GM19025 (cell line): ENCODE measurements around the gene TTLL5.
"Not testable (repeated sequence)": the region's sequence is repeated elsewhere in the genome, so short reads cannot be mapped to it uniquely, and the experiment has no call there.

Experiments
- ATAC-seq: cut with Tn5 transposase; IDR thresholded peaks from one replicate; pipeline ENCODE4 v1.9.1; 2021; ENCODE audit warnings: mild to moderate bottlenecking, low read depth, moderate library complexity; ENCODE audit not compliant: unreplicated experiment

Gene TTLL5

DNA sequence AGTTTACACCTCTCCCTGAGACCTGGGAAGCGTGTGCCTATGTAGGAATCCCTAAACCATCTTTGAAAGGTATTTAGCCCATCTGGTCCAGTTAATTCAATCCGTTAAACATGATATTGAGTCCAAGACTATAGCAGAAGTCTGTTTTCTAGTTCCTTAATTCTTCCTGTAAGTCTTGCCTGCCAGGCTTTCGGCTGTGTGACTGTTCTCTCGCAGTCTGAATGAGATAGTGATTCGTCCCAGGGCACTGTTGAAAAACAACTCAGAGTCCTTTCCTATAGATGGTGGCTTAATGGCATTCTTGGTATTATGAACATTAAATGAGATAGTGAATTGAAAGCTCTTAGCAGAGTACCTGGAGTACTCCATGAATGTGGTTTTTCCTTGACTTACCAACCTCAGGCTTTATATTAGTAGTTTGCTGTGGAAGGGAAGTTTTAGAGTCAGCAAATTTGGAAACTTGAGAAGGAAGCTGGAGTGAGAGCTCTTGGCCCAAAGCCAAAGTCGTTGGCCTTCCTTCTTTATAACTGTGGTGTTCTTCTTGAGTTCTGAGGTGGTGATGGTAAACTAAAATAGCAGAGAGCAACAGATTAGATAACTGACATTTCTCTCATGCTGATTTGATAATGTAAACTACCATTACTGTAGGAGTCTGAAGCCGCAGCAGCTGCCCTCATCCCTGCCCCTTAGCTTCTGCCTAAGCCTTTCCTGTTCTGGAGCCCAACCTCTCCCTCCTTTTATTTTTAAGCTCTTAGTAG is 244.3 kb downstream of the TTLL5 start:
- ATAC-seq, result no peak

DNA sequence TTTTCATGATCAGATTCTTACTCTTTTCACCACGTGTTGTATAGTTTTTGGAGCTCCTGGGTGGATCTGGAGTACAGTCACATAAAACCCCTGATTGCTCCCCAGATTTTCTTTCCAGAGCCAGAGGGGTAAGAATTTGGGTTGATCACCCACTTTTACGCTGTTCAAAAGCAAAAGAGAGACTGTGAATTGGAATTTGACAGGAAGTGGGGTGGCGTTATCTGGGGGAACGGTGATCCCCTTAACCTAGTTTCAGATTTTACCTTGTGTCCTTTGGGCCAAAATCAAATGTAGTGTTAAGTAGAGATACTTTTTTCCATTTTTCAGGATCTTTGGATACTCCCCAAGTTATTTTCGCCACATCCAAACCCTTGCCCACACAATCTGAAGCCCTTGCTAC is 245.2 kb downstream of the TTLL5 start:
- no peak for ATAC-seq

DNA sequence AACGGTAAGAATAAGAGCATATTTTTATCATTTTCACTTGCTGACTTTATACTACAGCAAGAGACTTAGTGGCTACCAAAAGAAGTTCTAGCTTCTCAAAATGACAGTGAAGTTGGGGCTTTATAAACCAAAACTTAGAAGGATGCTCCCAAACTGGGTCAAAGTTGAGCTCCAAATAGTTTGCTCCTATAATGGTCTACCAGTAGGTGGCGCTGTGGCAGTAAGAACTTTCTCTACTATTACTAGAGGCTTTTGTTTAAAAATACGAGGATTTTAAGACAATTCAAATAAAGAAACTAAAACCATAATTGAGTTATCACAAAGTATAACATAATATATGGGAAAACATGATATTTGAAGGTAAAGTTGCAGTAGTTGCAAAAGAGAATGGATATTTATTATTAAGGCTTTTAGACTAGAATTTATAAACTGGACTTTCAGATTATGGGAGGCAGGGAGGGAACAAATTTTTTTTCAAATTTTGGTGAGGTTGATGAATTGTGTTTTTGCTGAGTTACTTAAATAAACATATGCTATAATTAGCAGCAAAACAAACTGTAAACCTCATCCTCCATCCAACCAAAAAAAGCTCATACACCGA is 245.7 kb downstream of the TTLL5 start:
- no peak for ATAC-seq

DNA sequence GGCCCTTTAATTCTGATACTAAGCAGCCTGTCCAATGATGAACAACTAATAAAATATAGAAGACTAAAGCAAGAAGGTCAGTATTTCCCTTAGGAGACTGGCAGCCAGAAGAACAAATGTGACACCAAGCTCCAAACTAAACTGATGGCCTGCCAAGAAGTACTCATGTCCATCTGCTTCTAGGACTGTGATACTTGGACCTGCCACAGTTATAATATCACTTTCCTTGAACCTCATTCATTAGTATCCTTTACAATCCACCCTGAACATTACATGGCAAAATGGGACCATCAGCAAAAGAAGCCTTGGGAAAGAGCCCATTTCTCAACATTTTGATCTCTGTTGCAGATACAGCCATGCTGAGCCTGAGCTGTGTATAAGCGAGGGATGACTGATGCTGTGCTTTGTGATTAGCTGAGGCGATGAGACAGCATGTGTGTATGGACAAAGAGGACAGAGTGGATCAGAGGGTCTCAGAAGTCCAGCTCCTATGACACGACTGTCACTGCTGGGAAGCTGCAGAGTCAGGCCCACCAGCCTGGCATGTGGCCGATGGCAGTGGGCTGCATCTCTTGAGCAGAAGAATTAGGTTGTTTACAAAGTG is 246.8 kb downstream of the TTLL5 start:
- no peak for ATAC-seq

DNA sequence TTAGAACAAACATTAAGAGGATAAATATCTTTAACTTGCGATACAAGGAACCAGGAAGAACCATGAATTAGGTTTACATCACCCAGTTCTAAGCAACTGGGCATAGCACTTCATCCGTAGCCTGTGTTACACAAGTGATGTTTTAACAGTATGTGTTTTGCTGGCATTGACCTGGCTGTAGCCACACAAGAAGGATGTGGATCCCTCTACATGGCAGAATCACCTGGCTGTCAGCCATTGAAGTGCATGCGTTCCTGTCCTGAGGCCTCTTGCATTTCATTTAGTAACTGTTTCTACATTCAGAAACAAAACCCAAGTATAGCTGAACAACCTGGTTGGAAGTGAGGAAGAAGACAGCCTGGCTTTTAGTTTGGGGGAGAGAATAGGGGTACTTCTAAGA is 248.6 kb downstream of the TTLL5 start:
- no peak for ATAC-seq

DNA sequence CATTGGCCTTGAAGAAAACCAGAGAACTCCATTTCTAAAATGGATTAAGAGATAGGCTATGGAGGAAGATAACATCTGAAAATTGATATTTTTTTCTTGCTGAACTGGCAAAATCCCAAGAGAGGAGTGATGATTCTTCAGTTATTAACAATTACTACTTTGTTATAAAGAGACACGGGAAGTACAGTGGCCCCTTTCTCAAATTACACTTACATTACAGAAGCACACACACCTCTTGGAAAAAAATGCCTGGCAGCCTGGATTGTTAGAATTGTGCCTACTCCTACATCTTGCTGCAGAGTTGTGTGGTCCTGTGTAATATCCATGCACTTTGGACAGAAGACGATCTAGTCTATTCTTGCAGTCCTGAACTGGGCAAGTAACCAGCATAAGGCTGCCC is 249.0 kb downstream of the TTLL5 start:
- no peak for ATAC-seq

DNA sequence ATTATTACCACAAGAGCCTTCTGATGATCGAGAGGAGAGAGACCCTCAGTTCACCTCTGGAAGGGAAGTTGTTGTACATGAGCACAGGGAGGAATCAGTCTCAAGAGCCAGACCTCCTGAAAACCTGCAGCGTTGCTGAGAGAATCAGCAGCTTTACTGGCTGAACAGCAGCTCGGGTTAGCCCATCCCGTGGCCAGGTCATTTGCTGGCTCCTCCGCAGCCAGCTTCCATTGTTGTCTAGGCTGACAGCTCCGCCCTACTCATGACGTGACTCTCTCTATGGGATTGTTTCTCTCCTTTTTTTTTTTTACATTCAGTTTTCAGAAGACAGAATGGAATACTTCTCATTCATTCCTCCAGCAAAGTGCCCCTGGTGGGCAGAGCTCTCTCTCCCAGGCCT is 250.8 kb downstream of the TTLL5 start:
- ATAC-seq, result no peak

DNA sequence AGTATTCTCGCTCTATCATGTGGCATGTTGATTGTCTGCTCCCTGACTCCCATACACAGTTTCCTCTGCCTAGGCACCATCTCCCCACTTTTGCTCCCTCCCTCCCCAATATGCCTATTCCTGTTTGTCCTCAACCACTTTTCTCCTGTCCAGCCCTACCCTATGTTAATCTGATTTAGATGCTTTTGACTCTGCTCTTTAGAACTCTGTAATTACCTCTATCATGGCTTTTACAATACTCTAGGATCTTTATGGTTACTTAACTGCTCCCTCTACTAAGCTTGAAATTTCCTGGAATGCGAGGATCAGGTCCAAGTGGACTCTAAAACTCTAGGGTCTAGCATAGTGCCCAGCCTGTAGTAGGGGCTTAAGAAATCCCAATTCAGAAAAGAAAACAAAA is 252.1 kb downstream of the TTLL5 start:
- no peak for ATAC-seq

DNA sequence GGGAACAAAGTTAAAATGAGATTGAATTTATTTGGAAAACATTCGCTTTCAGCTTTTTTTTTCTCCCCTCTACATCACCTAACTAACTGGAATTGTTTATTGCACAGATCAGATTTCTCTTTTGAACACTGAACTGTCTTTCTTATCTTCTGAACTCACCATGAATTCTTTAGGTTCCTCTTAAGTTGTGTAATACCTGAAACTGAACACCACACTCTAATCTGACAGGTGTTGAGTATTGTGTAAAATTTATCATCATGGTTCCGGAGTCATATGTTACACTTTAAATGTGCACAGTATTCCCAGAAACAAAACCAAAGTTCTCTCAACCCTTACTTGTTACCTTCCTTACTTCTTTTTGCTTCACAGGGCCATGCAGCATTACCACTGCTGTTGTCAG is 254.0 kb downstream of the TTLL5 start:
- no peak for ATAC-seq

DNA sequence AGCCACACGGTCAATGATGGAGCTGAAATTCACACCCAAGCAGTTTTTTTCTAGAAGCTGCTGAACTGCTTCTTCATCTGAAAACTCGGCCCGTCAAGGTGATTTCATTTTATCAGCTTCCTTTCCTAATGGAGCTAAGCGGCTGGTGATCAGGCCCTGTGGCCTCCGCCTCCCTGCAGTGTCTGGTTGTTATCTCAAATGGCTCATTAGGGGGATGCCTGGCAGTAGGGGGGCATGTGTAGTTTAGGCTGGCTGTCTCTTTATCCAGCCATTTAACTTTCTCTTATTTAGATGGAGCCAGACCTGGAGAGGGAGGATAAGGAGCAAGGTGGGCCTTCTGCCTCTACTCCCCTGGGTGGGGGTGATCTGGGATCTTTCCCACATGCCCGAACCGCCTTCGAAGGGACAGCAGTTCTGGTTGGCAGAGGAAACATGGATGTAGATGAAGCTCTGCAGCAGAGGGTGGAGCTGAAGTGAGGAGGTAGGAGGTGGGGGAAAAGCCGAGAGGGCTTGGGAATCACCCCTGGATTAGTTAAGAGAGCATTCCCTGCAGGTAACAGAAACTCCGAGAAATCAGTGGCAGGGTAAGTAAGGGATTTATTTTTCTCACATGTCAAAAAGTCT is 256.4 kb downstream of the TTLL5 start:
- no peak for ATAC-seq

DNA sequence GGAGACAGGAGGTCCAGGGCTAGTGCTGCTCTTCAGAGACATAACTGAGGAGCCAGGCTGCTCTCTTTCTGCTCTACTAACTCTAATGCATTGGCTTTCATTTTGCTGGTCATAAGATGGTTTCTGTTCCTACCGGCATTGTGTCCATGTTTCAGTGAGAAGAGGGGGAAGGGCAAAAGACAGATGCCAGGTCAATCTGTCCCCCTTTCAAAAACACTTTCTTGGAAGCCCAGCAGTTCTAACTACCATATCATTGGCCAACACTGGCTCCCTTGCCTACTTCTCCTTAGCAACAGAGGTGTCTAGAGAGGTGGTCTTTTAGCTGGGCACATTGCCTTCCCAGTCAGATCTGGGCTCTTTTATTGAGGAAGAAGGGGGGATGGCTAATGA is 256.9 kb downstream of the TTLL5 start:
- no peak for ATAC-seq

DNA sequence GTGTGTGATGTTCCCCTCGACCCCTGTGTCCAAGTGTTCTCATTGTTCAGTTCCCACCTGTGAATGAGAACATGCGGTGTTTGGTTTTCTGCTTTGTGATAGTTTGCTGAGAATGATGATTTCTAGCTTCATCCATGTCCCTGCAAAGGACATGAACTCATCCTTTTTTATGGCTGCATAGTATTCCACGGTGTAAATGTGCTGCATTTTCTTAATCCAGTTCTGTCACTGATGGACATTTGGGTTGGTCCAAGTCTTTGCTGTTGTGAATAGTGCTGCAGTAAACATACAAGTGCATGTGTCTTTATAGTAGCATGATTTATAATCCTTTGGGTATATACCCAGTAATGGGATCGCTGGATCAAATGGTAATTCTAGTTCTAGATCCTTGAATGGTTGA is 259.4 kb downstream of the TTLL5 start:
- ATAC-seq, result not testable (repeated sequence)

DNA sequence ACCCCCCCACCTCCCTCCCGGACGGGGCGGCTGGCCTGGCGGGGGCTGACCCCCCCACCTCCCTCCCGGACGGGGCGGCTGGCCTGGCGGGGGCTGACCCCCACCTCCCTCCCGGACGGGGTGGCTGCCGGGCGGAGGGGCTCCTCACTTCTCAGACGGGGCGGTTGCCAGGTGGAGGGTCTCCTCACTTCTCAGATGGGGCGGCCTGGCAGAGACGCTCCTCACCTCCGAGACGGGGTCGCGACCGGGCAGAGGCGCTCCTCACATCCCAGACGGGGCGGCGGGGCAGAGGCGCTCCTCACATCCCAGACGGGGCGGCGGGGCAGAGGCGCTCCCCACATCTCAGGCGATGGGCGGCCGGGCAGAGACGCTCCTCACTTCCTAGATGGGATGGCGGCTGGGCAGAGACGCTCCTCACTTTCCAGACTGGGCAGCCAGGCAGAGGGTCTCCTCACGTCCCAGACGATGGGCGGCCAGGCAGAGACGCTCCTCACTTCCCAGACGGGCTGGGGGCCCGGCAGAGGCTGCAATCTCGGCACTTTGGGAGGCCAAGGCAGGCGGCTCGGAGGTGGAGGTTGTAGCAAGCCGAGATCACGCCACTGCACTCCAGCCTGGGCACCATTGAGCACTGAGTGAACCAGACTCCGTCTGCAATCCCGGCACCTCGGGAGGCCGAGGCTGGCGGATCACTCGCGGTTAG is 264.2 kb downstream of the TTLL5 start:
- not testable (repeated sequence) for ATAC-seq

DNA sequence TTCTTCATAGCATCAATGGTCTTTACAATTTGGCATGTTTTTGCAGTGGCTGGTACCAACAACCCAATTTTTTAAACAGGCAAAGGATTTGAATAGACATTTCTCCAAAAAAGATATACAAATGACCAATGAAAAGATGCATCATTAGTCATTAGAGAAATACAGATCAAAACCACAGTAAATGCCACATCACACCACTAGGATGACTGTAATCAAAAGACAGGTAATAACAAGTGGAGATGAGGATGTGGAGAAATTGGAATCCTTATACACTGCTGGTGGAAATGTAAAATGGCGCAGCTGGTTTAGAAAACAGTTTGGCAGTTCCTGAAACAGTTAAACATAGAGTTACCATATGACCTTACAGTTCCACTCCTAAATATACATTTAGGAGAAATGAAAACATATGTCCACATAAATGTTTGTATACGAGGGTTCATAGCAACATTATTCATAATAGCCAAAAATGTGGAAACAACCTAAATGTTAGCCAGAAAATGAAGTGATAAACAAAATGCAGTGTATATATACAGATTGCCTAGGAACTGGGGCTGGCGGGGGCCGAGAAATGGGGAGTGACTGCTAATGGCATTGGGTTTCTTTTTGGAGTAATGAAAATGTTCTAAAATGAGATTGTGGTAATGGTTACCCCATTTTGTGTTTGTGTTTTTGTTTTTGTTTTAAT is 265.5 kb downstream of the TTLL5 start:
- ATAC-seq, result no peak

DNA sequence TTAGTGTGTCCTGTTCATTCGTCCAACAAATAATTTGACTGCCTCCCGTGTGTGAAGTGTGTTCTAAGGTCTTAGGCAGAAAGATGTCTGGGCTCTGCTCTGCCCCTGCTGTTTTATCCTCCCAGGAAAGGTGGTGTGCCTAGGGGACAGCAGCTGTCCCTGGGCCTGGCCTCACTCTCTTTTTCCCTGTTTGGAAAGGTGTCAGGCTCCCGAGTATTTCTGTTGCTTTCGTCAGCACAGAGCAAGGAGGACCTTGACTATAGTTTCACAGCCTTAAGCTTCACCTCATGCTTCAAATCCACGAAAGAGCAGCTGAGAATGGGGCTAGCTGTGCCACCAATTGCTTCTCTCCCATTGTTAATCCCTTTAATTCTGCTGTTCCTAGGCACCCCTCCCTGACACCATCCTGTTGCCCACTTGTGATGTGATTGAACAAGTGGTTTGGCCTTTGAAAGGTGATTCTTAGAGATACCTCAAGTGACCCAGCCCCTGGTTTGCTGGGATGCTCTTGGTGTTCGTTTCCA is 266.6 kb downstream of the TTLL5 start:
- ATAC-seq, result no peak

DNA sequence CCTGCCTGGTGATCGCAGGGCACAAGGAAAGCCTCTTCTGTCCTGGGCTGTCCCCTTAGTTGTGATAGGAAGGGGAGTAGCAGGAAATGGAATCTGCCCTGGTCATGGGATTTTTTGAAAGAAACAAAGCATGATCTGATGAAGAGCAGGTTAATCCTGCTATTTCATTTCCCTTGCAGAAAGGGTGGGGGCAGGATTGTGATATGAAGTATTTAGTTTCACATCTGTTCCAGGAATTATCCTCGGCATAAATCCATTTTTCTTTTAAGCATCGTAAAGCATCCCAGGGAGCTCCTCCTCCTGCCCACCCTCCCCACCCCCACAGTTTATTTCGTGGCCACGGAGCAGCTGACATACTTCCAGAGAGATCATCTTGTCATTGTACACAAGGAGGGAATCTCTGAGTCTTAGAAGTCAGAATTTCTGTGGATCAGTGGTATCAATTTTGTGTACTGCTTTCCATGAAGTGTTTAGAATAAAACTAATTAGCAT is 267.7 kb downstream of the TTLL5 start:
- no peak for ATAC-seq

DNA sequence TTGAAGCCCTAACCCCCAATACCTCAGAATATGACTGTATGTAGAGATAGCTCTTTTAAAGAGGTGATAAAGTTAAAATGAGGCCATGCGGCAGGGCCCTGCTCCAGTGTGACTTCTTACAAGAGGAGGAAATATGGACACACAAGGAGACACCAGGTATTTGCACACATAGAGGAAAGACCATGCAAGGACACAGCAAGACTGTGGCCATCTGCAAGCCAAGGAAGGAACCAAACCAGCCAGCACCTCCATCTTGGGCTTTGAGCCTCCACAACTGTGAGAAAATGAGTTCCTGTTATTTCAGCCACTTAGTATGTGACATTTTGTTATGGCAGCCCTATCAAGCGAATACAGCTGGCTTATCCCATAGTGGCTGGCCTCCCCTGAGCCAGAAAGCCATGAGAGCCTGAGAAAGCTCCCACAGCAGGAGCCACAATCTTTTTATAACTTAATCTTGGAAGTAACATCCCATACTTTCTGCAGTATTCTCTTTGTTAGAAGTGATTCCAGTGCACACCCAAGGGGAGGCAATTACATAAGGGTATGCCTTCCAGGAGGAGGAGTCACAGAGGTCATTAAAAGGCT is 272.8 kb downstream of the TTLL5 start:
- ATAC-seq, result no peak

DNA sequence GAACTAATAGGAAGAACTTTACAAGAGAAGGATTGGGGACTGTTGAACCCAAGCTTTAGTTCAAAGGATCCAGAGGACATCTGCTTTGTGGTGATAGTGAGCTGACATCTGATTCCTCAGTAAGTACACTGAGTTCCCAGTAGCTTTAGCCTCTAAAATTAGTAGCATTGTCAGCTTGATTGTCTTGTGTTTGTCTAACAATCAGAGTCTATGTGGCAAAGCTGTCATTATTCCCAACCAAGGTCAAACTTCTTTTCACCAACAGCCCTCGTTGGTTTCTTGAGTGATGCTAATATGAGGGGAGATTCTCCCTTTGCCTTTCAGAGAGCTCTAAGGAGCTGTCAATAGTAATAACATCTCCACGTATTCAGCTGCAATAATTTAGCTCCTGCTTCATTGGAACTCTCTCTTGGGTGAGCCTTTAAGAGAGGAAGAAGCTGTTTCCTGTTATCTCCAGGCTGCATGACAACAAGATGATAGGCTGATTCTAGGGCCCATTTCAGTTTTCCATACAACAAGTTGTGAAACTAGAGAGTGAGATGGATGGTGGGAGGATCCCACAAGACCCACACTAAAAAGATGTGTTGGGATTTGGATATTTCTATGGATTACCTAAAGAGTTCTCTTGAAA is 274.1 kb downstream of the TTLL5 start:
- no peak for ATAC-seq

DNA sequence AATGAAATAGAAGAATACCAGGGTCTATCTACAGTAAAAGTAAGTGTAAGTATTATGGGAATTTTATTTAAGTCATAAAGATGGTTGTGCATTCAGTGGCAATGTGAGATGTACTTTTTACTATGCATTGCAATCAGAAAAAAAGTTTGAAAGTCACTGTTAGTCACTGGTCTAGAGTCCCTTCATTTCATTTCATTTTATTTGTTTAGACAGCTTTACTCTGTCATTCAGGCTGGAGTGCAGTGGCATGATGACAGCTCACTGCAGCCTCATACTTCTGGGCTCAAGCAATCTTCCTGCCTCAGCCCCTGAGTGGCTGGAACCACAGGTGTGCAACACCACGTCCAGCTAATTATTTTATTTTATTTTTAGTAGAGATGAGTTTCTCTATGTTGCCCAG is 278.2 kb downstream of the TTLL5 start:
- no peak for ATAC-seq
